Gastrocnemius medialis (tissue), 4 donors: ENCODE measurements around the gene HERC3. TPM values are rescaled to one million over a fixed set of nuclear protein-coding genes. Genes with fewer than 3 reads are reported as not detected.

ENCODE experiments used
- ATAC-seq, 2 donors: fragments of 150-250 bp; one replicate each; pipeline ENCODE4 v1.9.1; 2016
- DNase-seq, 2 donors: peaks; one replicate each; pipeline ENCODE4 v3.0.0-alpha.2; 2019
- H3K27ac ChIP-seq, 4 donors: fragments of 200-600 bp; sonication (generic); 1 replicate in 1 of 4; 2 replicates in 3 of 4; pipeline ENCODE4 v1.5.1; 2016 to 2018; ENCODE audit warnings: mild to moderate bottlenecking in 2 of 4, moderate library complexity in 1 of 4
- H3K27me3 ChIP-seq, 3 donors: fragments of 200-600 bp; sonication (generic) in 2 of 3; 1 replicate in 1 of 3; 2 replicates in 2 of 3; pipeline versions ENCODE4 v1.5.1 to v1.6.0; 2016 to 2019; ENCODE audit warnings: mild to moderate bottlenecking in 1 of 3, moderate library complexity in 1 of 3
- H3K36me3 ChIP-seq, 2 donors: fragments of 200-600 bp; sonication (generic) in 1 of 2; one replicate each; pipeline ENCODE4 v1.5.1; 2017 to 2018
- H3K4me1 ChIP-seq, 2 donors: fragments of 200-600 bp; sonication (generic) in 1 of 2; one replicate each; pipeline ENCODE4 v1.5.1; 2016 to 2017; ENCODE audit warnings: mild to moderate bottlenecking in 2 of 2
- H3K4me3 ChIP-seq, 4 donors: fragments of 200-600 bp; sonication (generic) in 3 of 4; 1 replicate in 1 of 4; 2 replicates in 3 of 4; pipeline ENCODE4 v1.5.1; 2016 to 2019; ENCODE audit warnings: mild to moderate bottlenecking in 2 of 4
- H3K9me3 ChIP-seq, 3 donors: fragments of 200-600 bp; sonication (generic) in 2 of 3; 1 replicate in 1 of 3; 2 replicates in 2 of 3; pipeline ENCODE4 v1.5.1; 2016 to 2019
- CTCF ChIP-seq, 5 experiments: fragments of 450-650 bp in 3 of 5; fragments of 200-600 bp in 2 of 5; sonication (generic) in 2 of 5; IDR thresholded peaks in 4 of 5; conservative IDR thresholded peaks in 1 of 5; 1 replicate in 4 of 5; 2 replicates in 1 of 5; pipeline ENCODE4 v1.5.1; 2016 to 2019; ENCODE audit warnings: antibody characterized with exemption in 5 of 5, mild to moderate bottlenecking in 3 of 5, moderate library complexity in 3 of 5
- POLR2A ChIP-seq, 2 donors: fragments of 450-650 bp; IDR thresholded peaks; one replicate each; pipeline ENCODE4 v1.6.1; 2017; ENCODE audit warnings: antibody characterized with exemption in 2 of 2, mild to moderate bottlenecking in 2 of 2, moderate library complexity in 2 of 2
- in situ Hi-C, 4 donors: fragments of 200-750 bp; cut with MboI; loops; one replicate each; pipeline versions ENCODE4 v1.15.0 to v1.8.0; 2017; ENCODE audit warnings: low sequenced_read_pairs in 4 of 4
- intact Hi-C: fragments of 100-400 bp; cut with DNase I; formaldehyde crosslinking; loops from one replicate; pipeline ENCODE4 v1.15.1; 2023; ENCODE audit warnings: low total_unique reads
- total RNA-seq, 4 donors: library from RNA; depleted of rRNA; stranded (reverse); fragments of >200 nt; gene quantifications; one replicate each; pipeline versions ENCODE4 v1.1.0 to v1.2.3, GENCODE V29; 2016

The HERC3 gene
- total RNA-seq, 4 donors from 2014 or later: 16.2 to 32.3 (median 21.9) TPM

DNA sequence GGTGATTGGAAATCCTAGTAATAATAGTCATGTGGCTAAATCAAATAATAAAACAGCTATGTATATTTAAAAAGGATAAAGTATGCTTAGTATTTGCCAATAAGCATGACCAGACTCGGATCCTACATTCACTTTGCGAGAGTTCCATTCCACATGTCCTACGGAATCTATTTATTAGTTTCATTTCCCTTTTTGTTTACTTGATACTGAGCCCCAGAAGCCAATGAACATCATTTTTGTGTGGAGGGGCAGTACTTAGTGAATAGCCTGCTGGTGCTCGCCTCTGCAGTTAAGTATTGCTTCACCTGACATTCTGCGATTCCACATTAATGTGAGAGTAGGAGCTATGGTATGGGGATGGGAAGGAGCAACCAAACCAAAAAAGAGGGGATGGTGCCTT lies 163.9 kb downstream of the HERC3 start:
- H3K4me1 ChIP-seq: peaks cover 9 to 26% of the 10 kb centered on the region in 2 donors
- DNase-seq (no peak), ATAC-seq (no peak)
- in situ Hi-C loops (no loop called here), intact Hi-C loops (no loop called here)
- no peak overlapping the region for H3K4me3 ChIP-seq
- H3K27ac ChIP-seq: no peak overlapping the region
- H3K9me3 ChIP-seq: no peaks in the 10 kb centered on the region
- no peaks in the 10 kb centered on the region for H3K36me3 ChIP-seq
- TF ChIP-seq CTCF (IDR thresholded peaks at IDR 0.05 in 4 of 5, conservative IDR thresholded peaks at IDR 0.05 in 1 of 5): no peak
- TF ChIP-seq POLR2A (IDR thresholded peaks at IDR 0.05): no peak
- no peaks in the 10 kb centered on the region for H3K27me3 ChIP-seq

- peaks cover 9 to 26% of the 10 kb centered on the region in 2 donors for H3K4me1 ChIP-seq
- ATAC-seq (no peak), DNase-seq (no peak)
- in situ Hi-C loops (no loop called here), intact Hi-C loops (no loop called here)
- H3K27ac ChIP-seq: peak overlapping the region in 3 of 4 donors; percentile 62 to 77 (median 75)
- no peak for TF ChIP-seq CTCF (IDR thresholded peaks at IDR 0.05 in 4 of 5, conservative IDR thresholded peaks at IDR 0.05 in 1 of 5)
- TF ChIP-seq POLR2A (IDR thresholded peaks at IDR 0.05): no peak
- H3K4me3 ChIP-seq: peak overlapping the region in 1 of 4 donors; percentile 47
- no peaks in the 10 kb centered on the region for H3K9me3 ChIP-seq
- H3K36me3 ChIP-seq: peaks cover 0 to 2% of the 10 kb centered on the region in 2 donors
- H3K27me3 ChIP-seq: no peaks in the 10 kb centered on the region
Measured at GRCh38 chr4:88757067-88757466, 164.8 kb downstream of the HERC3 start.

DNA sequence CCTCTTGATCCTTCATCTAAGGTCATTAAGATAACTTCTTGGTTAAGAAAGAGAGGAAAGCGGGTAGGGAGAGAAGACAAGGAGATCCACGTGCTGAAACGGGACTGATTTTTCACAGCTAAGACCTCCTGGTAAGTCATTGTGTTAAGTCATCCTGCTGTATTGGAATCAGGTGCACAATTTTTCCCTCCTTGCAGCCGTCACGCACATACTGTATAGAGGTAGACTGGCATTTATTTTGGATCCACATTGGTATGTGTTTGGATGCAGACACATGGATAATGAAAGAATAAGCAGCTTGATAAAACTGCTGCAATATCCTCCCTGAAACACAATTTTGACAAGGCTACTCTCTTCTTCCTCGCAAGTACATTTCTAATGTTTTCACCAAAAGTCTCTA lies 165.5 kb downstream of the HERC3 start:
- peaks cover 9 to 26% of the 10 kb centered on the region in 2 donors for H3K4me1 ChIP-seq
- H3K9me3 ChIP-seq: no peaks in the 10 kb centered on the region
- peak overlapping the region in 3 of 4 donors; percentile 62 to 77 (median 75) for H3K27ac ChIP-seq
- H3K4me3 ChIP-seq: peak overlapping the region; percentile 47 to 61 (median 49)
- DNase-seq: no peak
- in situ Hi-C loops (no loop called here), intact Hi-C loops (no loop called here)
- ATAC-seq: peak in 1 of 2 donors; percentile 9
- H3K36me3 ChIP-seq: peaks cover 0 to 3% of the 10 kb centered on the region in 2 donors
- H3K27me3 ChIP-seq: no peaks in the 10 kb centered on the region
- TF ChIP-seq CTCF (IDR thresholded peaks at IDR 0.05 in 4 of 5, conservative IDR thresholded peaks at IDR 0.05 in 1 of 5) (no peak), POLR2A (IDR thresholded peaks at IDR 0.05) (no peak)

Other genes starting within 250 kb of the HERC3 start
- gene HERC6, start 213.6 kb upstream of the HERC3 start, total RNA-seq: 1 to 10 TPM in 2 of 4 donors, under 1 TPM in 2; 0.42 to 1.6 (median 1.0) TPM
- 1 to 10 TPM in 2 of 4 donors, under 1 TPM in 2; 0.55 to 1.5 (median 1.1) TPM for gene HERC5, start 135.4 kb upstream of the HERC3 start, total RNA-seq
- 10 to 100 TPM; 62.4 to 86.0 (median 72.3) TPM for gene PYURF, start 68.7 kb upstream of the HERC3 start, total RNA-seq
- 1 to 10 TPM in 3 of 4 donors, under 1 TPM in 1; 0.20 to 2.9 (median 1.9) TPM for gene NAP1L5, start 105.3 kb downstream of the HERC3 start, total RNA-seq